ENCODE measurements around the gene KLHL35. TPM values are rescaled to one million over a fixed set of nuclear protein-coding genes. Genes with fewer than 3 reads are reported as not detected.
A peak's percentile ranks its signal among the peaks of the same experiment; 100 is the strongest.

The KLHL35 gene
- total RNA-seq, 2 experiments from 2014 or later, result 0.21 TPM; not detected in 1

- no TSS peak for BruUV-seq (replicated peaks)
These were observed 43.8 kb downstream of the KLHL35 start for GRCh38 chr11:75389276-75389605.

DNA sequence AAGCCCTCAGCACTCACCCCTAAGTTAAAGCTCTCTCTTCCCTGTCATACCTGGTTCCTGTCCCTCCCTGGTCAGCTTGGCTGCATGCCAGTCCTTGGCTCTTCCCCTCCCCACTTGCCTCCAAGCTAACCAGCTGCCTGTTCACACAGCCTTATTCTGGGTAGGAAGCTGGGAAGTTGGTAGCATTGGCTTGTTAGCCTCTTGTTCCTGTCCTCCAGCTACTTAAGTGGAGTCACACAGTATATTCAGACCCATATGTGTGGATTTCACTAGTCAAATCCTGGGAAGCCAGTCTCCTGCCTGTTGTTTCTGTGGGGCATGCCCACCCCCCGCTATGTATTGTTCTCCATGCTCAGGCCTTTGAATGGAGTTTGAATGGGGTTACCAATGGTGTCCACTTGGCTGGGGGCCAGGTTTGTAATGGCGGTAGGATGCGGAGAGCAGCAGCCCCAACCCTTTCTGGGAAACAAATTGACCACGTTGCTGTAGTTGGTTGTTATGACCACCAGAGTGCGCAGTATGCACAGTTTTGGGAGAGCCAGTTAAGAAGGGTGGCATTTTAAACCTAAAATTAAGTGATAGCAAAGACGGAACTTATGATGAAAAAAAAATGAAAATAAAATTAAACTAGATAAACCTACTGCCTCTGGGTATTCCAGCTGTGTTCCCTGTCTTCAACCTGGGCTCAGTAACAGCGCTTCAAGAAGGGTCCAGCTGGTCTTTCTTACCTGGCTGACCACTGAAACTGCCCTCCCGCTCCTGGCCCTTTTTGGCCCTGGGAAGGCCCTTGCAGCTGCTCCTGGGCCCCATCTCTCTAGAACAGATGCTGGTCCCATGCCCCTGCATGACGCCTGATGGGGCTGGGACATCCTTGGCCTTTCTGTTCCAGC, 44.4 kb downstream of the KLHL35 start:
- no peak overlapping the region for H3K4me3 ChIP-seq (ENCODE audit: low read depth, low read length, poor library complexity, severe bottlenecking)
- no peaks in the 10 kb centered on the region for H3K9me2 ChIP-seq (ENCODE audit: insufficient read depth, low read length)
- H3K36me3 ChIP-seq (ENCODE audit: insufficient read depth, low read length), result no peaks in the 10 kb centered on the region
- TF ChIP-seq EZH2phosphoT487 (IDR thresholded peaks at IDR 0.05; ENCODE audit: borderline replicate concordance, low read depth, low read length) (no peak), CTCF (conservative IDR thresholded peaks at IDR 0.05; ENCODE audit: low read length) (peak; percentile 91)
- intact Hi-C loops (cut with micrococcal nuclease; ENCODE audit: unreplicated experiment), result loop anchor here (1.0 to 2.0 kb wide), 2 partner anchors 36 to 144 kb away; no protein-coding TSS in a partner anchor
- ChIA-PET POLR2A (no interaction called here), CTCF (ENCODE audit: unreplicated experiment) (no interaction called here)
- H3K4me2 ChIP-seq (ENCODE audit: low read length), result no peak overlapping the region
- H3K9me3 ChIP-seq (ENCODE audit: low read length), result no peaks in the 10 kb centered on the region
- BruUV-seq (replicated peaks), result no TSS peak
- no peak overlapping the region for H3K27ac ChIP-seq (ENCODE audit: low read depth, low read length, poor library complexity, severe bottlenecking)
- H3K79me2 ChIP-seq (ENCODE audit: insufficient read depth, low read depth, low read length), result no peaks in the 10 kb centered on the region
- H2AFZ ChIP-seq (ENCODE audit: low read length), result no peak overlapping the region
- peak; percentile 70 for DNase-seq (ENCODE audit: low spot score)
- no peaks in the 10 kb centered on the region for H4K20me1 ChIP-seq (ENCODE audit: insufficient read depth, low read length)
- H3K4me1 ChIP-seq (ENCODE audit: insufficient read depth, low read length, poor library complexity, severe bottlenecking), result no peaks in the 10 kb centered on the region

More at GRCh38 chr11:75389276-75389605, 43.8 kb downstream of the KLHL35 start:
- intact Hi-C loops (cut with micrococcal nuclease; ENCODE audit: unreplicated experiment), result loop anchor here (2.0 kb wide), 1 partner anchor 36 kb away; no protein-coding TSS in a partner anchor
- H3K36me3 ChIP-seq (ENCODE audit: insufficient read depth, low read length), result no peaks in the 10 kb centered on the region
- no peak overlapping the region for H3K4me3 ChIP-seq (ENCODE audit: low read depth, low read length, poor library complexity, severe bottlenecking)
- no peaks in the 10 kb centered on the region for H3K9me2 ChIP-seq (ENCODE audit: insufficient read depth, low read length)
- TF ChIP-seq EZH2phosphoT487 (IDR thresholded peaks at IDR 0.05; ENCODE audit: borderline replicate concordance, low read depth, low read length), result no peak
- no peak for TF ChIP-seq CTCF (conservative IDR thresholded peaks at IDR 0.05; ENCODE audit: low read length)
- H3K4me1 ChIP-seq (ENCODE audit: insufficient read depth, low read length, poor library complexity, severe bottlenecking), result no peaks in the 10 kb centered on the region
- H3K4me2 ChIP-seq (ENCODE audit: low read length), result no peak overlapping the region
- no peaks in the 10 kb centered on the region for H4K20me1 ChIP-seq (ENCODE audit: insufficient read depth, low read length)
- no peak overlapping the region for H2AFZ ChIP-seq (ENCODE audit: low read length)
- no peaks in the 10 kb centered on the region for H3K79me2 ChIP-seq (ENCODE audit: insufficient read depth, low read depth, low read length)
- POLR2A ChIA-PET, result no interaction called here
- H3K9me3 ChIP-seq (ENCODE audit: low read length), result no peaks in the 10 kb centered on the region
- no peak overlapping the region for H3K27ac ChIP-seq (ENCODE audit: low read depth, low read length, poor library complexity, severe bottlenecking)
- no peak for DNase-seq (ENCODE audit: low spot score)
- CTCF ChIA-PET (ENCODE audit: unreplicated experiment), result no interaction called here

DNA sequence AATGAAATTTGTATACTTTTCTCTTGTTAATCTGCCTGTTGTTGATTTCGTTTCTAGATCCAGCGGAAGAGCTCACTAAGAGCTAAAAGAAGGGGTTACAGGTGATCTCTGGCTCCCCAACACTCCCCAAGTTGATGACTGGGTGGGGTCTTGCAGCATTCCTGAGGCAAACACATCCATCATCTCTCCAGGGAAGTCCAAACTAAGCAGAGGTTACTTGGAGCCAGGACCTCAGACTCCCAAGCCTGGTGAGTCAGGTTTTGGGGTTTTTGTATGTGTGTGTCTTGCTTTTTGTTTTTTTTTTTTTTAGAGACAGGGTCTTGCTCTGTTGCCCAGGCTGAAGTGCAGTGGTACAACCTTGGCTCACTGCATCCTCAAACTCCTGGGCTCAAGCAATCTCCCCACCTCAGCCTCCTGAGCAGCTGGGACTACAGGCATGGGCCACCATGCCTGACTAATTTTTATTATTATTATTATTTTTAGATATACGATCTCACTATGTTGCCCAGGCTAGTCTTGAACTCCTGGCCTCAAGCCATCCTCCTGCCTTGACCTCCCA, 45.2 kb downstream of the KLHL35 start:
- H3K4me3 ChIP-seq (ENCODE audit: low read depth, low read length, poor library complexity, severe bottlenecking), result no peak overlapping the region
- no peaks in the 10 kb centered on the region for H3K4me1 ChIP-seq (ENCODE audit: insufficient read depth, low read length, poor library complexity, severe bottlenecking)
- no peaks in the 10 kb centered on the region for H4K20me1 ChIP-seq (ENCODE audit: insufficient read depth, low read length)
- H3K27ac ChIP-seq (ENCODE audit: low read depth, low read length, poor library complexity, severe bottlenecking), result no peak overlapping the region
- no peak overlapping the region for H3K4me2 ChIP-seq (ENCODE audit: low read length)
- POLR2A ChIA-PET, result no interaction called here
- CTCF ChIA-PET (ENCODE audit: unreplicated experiment), result no interaction called here
- no peak for DNase-seq (ENCODE audit: low spot score)
- no peaks in the 10 kb centered on the region for H3K79me2 ChIP-seq (ENCODE audit: insufficient read depth, low read depth, low read length)
- no peaks in the 10 kb centered on the region for H3K9me3 ChIP-seq (ENCODE audit: low read length)
- TF ChIP-seq CTCF (conservative IDR thresholded peaks at IDR 0.05; ENCODE audit: low read length), result no peak
- TF ChIP-seq EZH2phosphoT487 (IDR thresholded peaks at IDR 0.05; ENCODE audit: borderline replicate concordance, low read depth, low read length), result no peak
- BruUV-seq (replicated peaks), result no TSS peak
- H2AFZ ChIP-seq (ENCODE audit: low read length), result no peak overlapping the region
- intact Hi-C loops (cut with micrococcal nuclease; ENCODE audit: unreplicated experiment), result loop anchor here (1.0 to 2.0 kb wide), 2 partner anchors 37 to 144 kb away; no protein-coding TSS in a partner anchor
- H3K9me2 ChIP-seq (ENCODE audit: insufficient read depth, low read length), result no peaks in the 10 kb centered on the region
- no peaks in the 10 kb centered on the region for H3K36me3 ChIP-seq (ENCODE audit: insufficient read depth, low read length)
